Stimulated activated CD8-positive, alpha-beta memory T cell treated with anti-CD3 and anti-CD28 coated beads, Interleukin-4, amount 100 ng/mL, for 48 hours (primary cell): ENCODE measurements around the gene AIRE.
"Not testable (repeated sequence)": the region's sequence is repeated elsewhere in the genome, so short reads cannot be mapped to it uniquely, and the experiment has no call there.

Source experiments
- DNase-seq: peaks from one replicate; pipeline ENCODE4 v3.0.0-alpha.2; 2020

AIRE gene

GRCh38 chr21:44285138-44285992 lies at the start of gene AIRE:
Gene AIRE, plus strand, starts transcription at chr21:44285876. Its CDS starts 131 bp downstream, at chr21:44286007.
- no peak for DNase-seq

GRCh38 chr21:44240353-44240752 lies 45.3 kb upstream of the AIRE start:
- not testable (repeated sequence) for DNase-seq

GRCh38 chr21:44240842-44241241 lies 44.8 kb upstream of the AIRE start, which contains the start of gene ICOSLG:
Gene ICOSLG, minus strand, starts transcription at chr21:44240943. Its CDS starts 126 bp downstream, at chr21:44240817.
- DNase-seq, result not testable (repeated sequence)

- not testable (repeated sequence) for DNase-seq
Measured at GRCh38 chr21:44241281-44241680, 44.4 kb upstream of the AIRE start.

GRCh38 chr21:44243980-44244379 lies 41.7 kb upstream of the AIRE start:
- DNase-seq, result not testable (repeated sequence)

GRCh38 chr21:44247904-44248303 lies 37.8 kb upstream of the AIRE start:
- DNase-seq, result not testable (repeated sequence)

GRCh38 chr21:44249204-44250037 lies 36.3 kb upstream of the AIRE start:
- not testable (repeated sequence) for DNase-seq

- no peak for DNase-seq
Measured at GRCh38 chr21:44253832-44254710, 31.6 kb upstream of the AIRE start.

- DNase-seq, result no peak
Measured at GRCh38 chr21:44255511-44255981, 30.1 kb upstream of the AIRE start.

GRCh38 chr21:44258056-44258725 lies 27.5 kb upstream of the AIRE start:
- DNase-seq, result no peak

- no peak for DNase-seq
Measured at GRCh38 chr21:44259082-44259705, 26.5 kb upstream of the AIRE start.

- no peak for DNase-seq
Measured at GRCh38 chr21:44260066-44260465, 25.6 kb upstream of the AIRE start.

- DNase-seq, result no peak
Measured at GRCh38 chr21:44260791-44261631, 24.7 kb upstream of the AIRE start.

- DNase-seq, result no peak
Measured at GRCh38 chr21:44261675-44262295, 23.9 kb upstream of the AIRE start, which contains the start of gene DNMT3L. Gene DNMT3L, minus strand, starts transcription at chr21:44261897. Its CDS starts 638 bp downstream, at chr21:44261259.

- DNase-seq, result no peak
Measured at GRCh38 chr21:44262338-44263056, 23.2 kb upstream of the AIRE start.

GRCh38 chr21:44263221-44263760 lies 22.4 kb upstream of the AIRE start:
- DNase-seq, result no peak

- no peak for DNase-seq
Measured at GRCh38 chr21:44263768-44264167, 21.9 kb upstream of the AIRE start.

GRCh38 chr21:44265734-44266270 lies 19.9 kb upstream of the AIRE start:
- DNase-seq, result no peak
